ENCODE data around the gene MTSS2. TPM values are rescaled to one million over a fixed set of nuclear protein-coding genes. Genes with fewer than 3 reads are reported as not detected.

MTSS2 gene
- total RNA-seq, 1 donor from 2014 or later: 57.1 TPM

DNA sequence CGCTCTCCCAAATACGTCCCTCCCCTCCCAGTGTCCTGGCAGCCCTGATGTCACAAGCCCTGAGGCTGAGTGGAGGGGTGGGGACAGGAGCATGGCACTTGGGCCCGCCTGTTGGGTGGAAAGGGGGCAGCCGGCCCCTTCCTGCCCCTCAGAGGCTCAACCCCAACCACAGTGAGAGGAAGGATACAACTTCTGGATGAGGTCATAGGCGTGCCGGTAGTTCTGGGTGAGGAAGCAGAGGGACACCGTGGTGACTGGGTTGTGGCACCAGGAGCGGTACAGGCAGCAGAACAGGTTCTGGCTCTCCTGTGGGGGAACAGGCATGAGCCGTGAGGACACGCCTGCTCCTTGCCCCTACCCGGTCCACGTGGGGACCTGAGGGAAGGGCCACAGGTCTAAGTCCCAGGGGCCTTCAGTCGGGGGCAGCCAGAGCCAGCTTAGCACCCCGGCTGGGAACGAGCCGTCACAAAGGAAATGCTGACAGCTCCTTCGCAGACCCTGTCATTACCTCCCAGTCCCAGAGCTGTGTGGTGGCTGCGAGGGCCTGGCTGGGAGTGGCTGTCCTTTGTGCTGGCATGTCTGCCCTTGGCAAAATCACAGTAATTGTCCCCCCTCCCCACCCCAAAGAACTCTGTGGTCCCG, 11.2 kb upstream of the MTSS2 start:
- peaks cover 1% of the 10 kb centered on the region for H3K4me1 Mint-ChIP-seq (ENCODE audit: low read depth)
- TF ChIP-seq, protein P1, sequence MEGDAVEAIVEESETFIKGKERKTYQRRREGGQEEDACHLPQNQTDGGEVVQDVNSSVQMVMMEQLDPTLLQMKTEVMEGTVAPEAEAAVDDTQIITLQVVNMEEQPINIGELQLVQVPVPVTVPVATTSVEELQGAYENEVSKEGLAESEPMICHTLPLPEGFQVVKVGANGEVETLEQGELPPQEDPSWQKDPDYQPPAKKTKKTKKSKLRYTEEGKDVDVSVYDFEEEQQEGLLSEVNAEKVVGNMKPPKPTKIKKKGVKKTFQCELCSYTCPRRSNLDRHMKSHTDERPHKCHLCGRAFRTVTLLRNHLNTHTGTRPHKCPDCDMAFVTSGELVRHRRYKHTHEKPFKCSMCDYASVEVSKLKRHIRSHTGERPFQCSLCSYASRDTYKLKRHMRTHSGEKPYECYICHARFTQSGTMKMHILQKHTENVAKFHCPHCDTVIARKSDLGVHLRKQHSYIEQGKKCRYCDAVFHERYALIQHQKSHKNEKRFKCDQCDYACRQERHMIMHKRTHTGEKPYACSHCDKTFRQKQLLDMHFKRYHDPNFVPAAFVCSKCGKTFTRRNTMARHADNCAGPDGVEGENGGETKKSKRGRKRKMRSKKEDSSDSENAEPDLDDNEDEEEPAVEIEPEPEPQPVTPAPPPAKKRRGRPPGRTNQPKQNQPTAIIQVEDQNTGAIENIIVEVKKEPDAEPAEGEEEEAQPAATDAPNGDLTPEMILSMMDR (IDR thresholded peaks at IDR 0.05; ENCODE audit: unreplicated experiment): no peak
- H3K36me3 Mint-ChIP-seq (ENCODE audit: insufficient read depth): peaks cover 5% of the 10 kb centered on the region
- DNase-seq (ENCODE audit: low spot score, unreplicated experiment): no peak
- H3K27ac Mint-ChIP-seq: peak overlapping the region; percentile 33
- H3K4me3 Mint-ChIP-seq (ENCODE audit: low read depth): no peak overlapping the region
- no peaks in the 10 kb centered on the region for H3K27me3 Mint-ChIP-seq
- H3K9me3 Mint-ChIP-seq (ENCODE audit: low read depth): no peaks in the 10 kb centered on the region

DNA sequence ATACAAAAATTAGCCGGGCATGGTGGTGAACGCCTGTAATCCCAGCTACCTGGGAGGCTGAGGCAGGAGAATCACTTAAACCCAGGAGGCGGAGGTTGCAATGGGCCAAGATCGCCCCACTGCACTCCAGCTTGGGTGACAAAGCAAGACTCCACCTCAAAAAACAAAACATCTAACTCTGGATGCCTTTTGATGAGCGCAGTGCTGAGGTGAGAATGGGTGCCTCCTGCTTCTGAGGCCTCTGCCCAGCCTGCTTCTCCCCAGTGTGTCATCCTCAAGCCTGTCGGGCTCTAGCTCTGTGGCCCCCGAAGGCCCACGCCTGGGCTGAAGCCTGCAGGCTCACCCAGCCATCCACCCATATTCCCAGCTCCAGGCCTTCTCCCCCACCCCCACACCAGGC, 10.5 kb upstream of the MTSS2 start:
- no peaks in the 10 kb centered on the region for H3K9me3 Mint-ChIP-seq (ENCODE audit: low read depth)
- TF ChIP-seq, protein P1 (IDR thresholded peaks at IDR 0.05; ENCODE audit: unreplicated experiment): no peak
- peaks cover 5% of the 10 kb centered on the region for H3K36me3 Mint-ChIP-seq (ENCODE audit: insufficient read depth)
- H3K27me3 Mint-ChIP-seq: no peaks in the 10 kb centered on the region
- H3K27ac Mint-ChIP-seq: no peak overlapping the region
- no peak overlapping the region for H3K4me3 Mint-ChIP-seq (ENCODE audit: low read depth)
- DNase-seq (ENCODE audit: low spot score, unreplicated experiment): no peak
- H3K4me1 Mint-ChIP-seq (ENCODE audit: low read depth): peaks cover 1% of the 10 kb centered on the region

DNA sequence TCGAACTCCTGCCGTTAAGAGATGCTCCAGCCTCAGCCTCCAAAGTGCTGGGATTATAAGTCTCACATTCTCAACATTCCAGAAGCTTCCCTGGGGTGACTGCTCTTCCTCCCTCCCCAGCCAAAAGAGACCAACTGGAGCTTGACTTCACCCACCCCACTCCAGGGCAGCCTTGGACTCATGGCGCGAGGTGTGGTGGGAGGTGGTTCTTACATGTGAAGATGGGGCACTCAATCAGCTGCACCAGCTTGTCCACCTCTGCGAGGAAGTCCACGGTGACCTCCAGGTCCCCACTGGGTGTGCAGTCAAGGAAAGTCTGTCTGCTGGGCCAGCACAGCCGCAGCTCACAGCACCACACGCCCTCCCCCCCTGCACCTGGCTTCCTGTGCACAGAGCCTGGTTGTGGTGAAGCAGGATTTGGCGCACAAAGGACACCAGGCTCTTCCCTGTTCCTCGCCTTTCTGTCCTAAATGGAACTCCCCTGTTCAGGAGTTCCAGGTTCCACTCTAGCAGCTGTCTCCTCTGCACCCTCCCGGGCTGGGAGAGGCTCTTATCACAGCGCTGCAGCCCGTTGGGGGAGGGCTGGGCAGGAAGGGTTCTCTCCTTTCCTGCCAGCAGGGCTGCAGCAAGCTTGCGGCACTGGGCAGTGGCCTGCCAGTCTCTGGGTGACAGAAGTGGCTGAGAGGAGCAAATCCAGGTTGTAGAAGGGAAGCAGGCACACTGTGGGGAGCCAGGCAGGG, 9.6 kb upstream of the MTSS2 start:
- no peak for DNase-seq (ENCODE audit: low spot score, unreplicated experiment)
- H3K36me3 Mint-ChIP-seq (ENCODE audit: insufficient read depth): peaks cover 5% of the 10 kb centered on the region
- H3K4me1 Mint-ChIP-seq (ENCODE audit: low read depth): peaks cover 1% of the 10 kb centered on the region
- no peak overlapping the region for H3K4me3 Mint-ChIP-seq (ENCODE audit: low read depth)
- TF ChIP-seq, protein P1 (IDR thresholded peaks at IDR 0.05; ENCODE audit: unreplicated experiment): no peak
- peak overlapping the region; percentile 17 for H3K27ac Mint-ChIP-seq
- no peaks in the 10 kb centered on the region for H3K9me3 Mint-ChIP-seq (ENCODE audit: low read depth)
- no peaks in the 10 kb centered on the region for H3K27me3 Mint-ChIP-seq

DNA sequence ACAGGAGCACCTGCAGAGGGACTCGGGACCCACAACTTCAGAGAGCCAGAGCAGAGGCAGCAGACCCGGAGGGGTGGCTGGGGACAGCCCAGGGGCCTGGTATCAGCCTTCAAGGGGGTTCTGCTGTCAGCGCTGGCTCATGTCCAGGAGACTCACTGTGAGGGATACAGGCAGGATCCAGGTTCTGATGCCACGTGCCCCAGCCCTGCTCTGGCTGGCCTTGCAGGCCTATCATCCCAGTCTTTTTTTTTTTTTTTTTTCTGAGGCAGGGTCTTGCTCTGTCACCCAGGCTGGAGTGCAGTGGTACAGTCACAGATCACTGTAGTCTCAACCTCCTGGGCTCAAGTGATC, 9.0 kb upstream of the MTSS2 start:
- DNase-seq (ENCODE audit: low spot score, unreplicated experiment): no peak
- H3K27ac Mint-ChIP-seq: no peak overlapping the region
- H3K9me3 Mint-ChIP-seq (ENCODE audit: low read depth): no peaks in the 10 kb centered on the region
- no peaks in the 10 kb centered on the region for H3K27me3 Mint-ChIP-seq
- H3K36me3 Mint-ChIP-seq (ENCODE audit: insufficient read depth): peaks cover 5% of the 10 kb centered on the region
- H3K4me3 Mint-ChIP-seq (ENCODE audit: low read depth): no peak overlapping the region
- TF ChIP-seq, protein P1 (IDR thresholded peaks at IDR 0.05; ENCODE audit: unreplicated experiment): no peak
- H3K4me1 Mint-ChIP-seq (ENCODE audit: low read depth): peaks cover 1% of the 10 kb centered on the region

DNA sequence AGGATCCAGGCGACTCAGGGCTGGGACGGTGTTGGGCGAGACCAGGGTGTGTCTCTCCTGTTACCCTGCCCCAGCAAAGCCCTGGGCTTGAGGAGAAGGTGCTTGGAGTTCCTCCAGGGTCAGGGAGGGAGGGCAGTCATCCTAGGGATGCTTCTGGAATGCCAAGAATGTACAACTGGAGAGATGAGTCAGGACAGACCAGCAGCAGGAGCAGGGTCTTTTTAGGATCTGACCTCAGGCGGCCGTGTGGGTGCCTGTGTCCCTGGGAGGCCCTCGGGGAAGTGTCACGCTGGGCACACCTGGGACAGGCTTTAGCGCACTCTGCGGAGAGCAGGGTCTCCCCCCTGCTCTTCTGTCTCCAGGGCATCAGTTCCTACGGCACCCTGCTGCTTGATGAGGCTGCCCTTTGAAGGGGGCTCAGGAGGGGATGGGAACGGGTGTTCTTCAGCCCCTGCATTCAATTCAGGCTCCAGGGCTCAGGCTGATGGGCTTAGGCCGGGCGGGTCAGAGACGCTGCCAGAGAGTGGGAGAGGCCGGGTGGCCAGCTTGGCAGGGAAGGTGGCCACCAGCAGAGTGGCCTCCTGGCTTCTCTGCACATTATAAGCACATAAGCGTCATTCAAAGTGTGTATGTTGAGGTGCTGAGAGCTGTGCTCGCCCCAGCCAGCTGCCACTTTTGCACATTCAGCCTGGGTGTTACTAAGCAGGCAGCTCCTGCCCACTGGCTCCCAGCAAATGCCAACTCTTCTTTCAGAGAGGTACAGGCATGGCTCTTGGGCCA, 8.4 kb upstream of the MTSS2 start:
- DNase-seq (ENCODE audit: low spot score, unreplicated experiment): no peak
- Mint-ChIP-seq H3K27ac (no peak overlapping the region), H3K4me1 (ENCODE audit: low read depth) (peaks cover 1% of the 10 kb centered on the region), H3K9me3 (ENCODE audit: low read depth) (no peaks in the 10 kb centered on the region), H3K4me3 (ENCODE audit: low read depth) (no peak overlapping the region), H3K36me3 (ENCODE audit: insufficient read depth) (peaks cover 5% of the 10 kb centered on the region), H3K27me3 (no peaks in the 10 kb centered on the region)
- TF ChIP-seq, protein P1 (IDR thresholded peaks at IDR 0.05; ENCODE audit: unreplicated experiment): no peak

All from progenitor cell of endocrine pancreas (in vitro differentiated cells).